ENCODE measurements around the gene ANGPT4.

Gene ANGPT4

DNA sequence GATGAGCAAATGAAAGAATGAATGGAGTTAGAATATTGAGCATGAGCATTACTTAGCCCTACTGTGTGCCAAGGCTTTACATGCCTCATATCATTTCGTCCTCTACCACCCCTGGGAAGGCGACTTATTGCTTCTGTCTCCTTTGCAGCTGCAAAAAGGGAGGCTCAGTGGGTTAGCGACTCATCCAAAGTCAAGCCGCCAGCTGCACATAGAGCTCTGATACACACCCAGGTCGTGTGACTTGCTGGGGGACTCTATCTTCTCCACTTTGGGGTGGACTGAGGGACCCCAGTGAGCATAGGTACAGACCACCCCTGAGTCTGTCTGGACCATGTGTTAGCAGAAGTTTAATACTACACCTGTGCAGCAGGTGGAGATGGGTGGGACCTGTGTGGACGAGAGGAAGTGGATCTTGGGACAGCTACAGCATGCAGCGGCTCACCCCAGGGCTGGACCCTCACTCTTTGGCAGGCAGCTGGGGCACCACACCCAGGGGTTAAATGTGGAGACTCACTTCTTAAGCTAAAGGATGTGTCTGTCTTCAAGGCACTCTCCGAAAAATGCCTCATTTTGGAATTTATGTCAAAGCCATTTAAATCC, 36.2 kb upstream of the ANGPT4 start:
- H3K27me3 Mint-ChIP-seq, result peaks cover 73% of the 10 kb centered on the region
- no peaks in the 10 kb centered on the region for H3K9me3 Mint-ChIP-seq
- no peak overlapping the region for H3K4me3 Mint-ChIP-seq
- DNase-seq (ENCODE audit: low spot score in 2 of 2), result no peak
- H3K4me1 Mint-ChIP-seq, result peaks cover 6% of the 10 kb centered on the region
- no peak for ATAC-seq (replicated peaks; ENCODE audit: extremely low read depth, poor library complexity, severe bottlenecking)
- H3K36me3 Mint-ChIP-seq (ENCODE audit: insufficient read depth), result no peaks in the 10 kb centered on the region
- no peak overlapping the region for H3K27ac Mint-ChIP-seq (ENCODE audit: low read depth)

DNA sequence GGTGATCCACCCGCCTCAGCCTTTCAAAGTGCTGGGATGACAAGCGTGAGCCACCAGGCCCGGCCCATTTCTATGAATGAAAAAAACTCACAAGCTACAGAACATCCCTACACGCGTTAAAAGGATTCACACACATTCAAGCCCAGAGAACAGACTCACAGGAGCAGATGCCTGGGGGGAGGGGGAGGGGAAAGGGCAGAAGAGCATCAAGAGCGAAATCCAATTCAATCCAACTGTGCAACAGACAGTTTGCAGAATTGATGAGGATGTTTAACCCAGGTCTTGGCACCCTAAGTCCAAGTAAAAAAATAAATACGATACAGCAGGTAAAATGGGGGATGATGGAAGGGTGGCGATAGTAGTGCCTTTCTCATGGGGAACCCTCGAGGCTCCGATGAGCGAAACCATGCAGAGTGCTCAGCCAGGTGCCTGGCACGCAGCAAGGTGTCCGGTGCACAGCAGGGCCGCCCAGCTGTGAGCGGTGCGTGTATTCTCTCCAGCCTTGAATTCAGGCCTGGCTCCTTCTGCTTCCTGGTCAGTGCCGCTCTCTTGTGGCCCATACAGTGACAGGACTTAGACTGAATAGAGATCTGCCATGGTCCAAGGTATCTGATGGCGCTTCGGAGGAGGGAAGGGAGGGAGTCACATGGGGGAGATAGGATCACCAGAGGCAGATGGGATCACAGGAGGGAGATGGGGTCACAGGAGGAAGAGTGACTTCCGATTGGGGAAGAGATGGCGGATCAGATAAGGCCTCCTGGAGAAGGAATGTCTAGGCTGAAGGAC, 35.4 kb upstream of the ANGPT4 start:
- Mint-ChIP-seq H3K36me3 (ENCODE audit: insufficient read depth) (no peaks in the 10 kb centered on the region), H3K4me3 (no peak overlapping the region), H3K27ac (ENCODE audit: low read depth) (no peak overlapping the region), H3K9me3 (no peaks in the 10 kb centered on the region), H3K4me1 (peaks cover 5% of the 10 kb centered on the region), H3K27me3 (peaks cover 75% of the 10 kb centered on the region)
- ATAC-seq (replicated peaks; ENCODE audit: extremely low read depth, poor library complexity, severe bottlenecking), result no peak
- no peak for DNase-seq (ENCODE audit: low spot score in 2 of 2)

- peaks cover 75% of the 10 kb centered on the region for H3K27me3 Mint-ChIP-seq
- no peak overlapping the region for H3K4me3 Mint-ChIP-seq
- H3K4me1 Mint-ChIP-seq, result no peaks in the 10 kb centered on the region
- ATAC-seq (replicated peaks; ENCODE audit: extremely low read depth, poor library complexity, severe bottlenecking) (no peak), DNase-seq (ENCODE audit: low spot score in 2 of 2) (no peak)
- H3K36me3 Mint-ChIP-seq (ENCODE audit: insufficient read depth), result no peaks in the 10 kb centered on the region
- no peak overlapping the region for H3K27ac Mint-ChIP-seq (ENCODE audit: low read depth)
- H3K9me3 Mint-ChIP-seq, result no peaks in the 10 kb centered on the region
Measured at GRCh38 chr20:949717-950116, 33.6 kb upstream of the ANGPT4 start.

- Mint-ChIP-seq H3K27me3 (peaks cover 65% of the 10 kb centered on the region), H3K36me3 (ENCODE audit: insufficient read depth) (no peaks in the 10 kb centered on the region), H3K4me1 (no peaks in the 10 kb centered on the region), H3K27ac (ENCODE audit: low read depth) (no peak overlapping the region), H3K4me3 (no peak overlapping the region), H3K9me3 (no peaks in the 10 kb centered on the region)
- no peak for ATAC-seq (replicated peaks; ENCODE audit: extremely low read depth, poor library complexity, severe bottlenecking)
- DNase-seq (ENCODE audit: low spot score in 2 of 2), result no peak
Measured at GRCh38 chr20:946826-947225, 30.7 kb upstream of the ANGPT4 start.

- no peak for DNase-seq (ENCODE audit: low spot score in 2 of 2)
- H3K4me1 Mint-ChIP-seq, result no peaks in the 10 kb centered on the region
- no peaks in the 10 kb centered on the region for H3K36me3 Mint-ChIP-seq (ENCODE audit: insufficient read depth)
- H3K27me3 Mint-ChIP-seq, result peaks cover 69% of the 10 kb centered on the region
- no peak overlapping the region for H3K27ac Mint-ChIP-seq (ENCODE audit: low read depth)
- H3K4me3 Mint-ChIP-seq, result no peak overlapping the region
- no peak for ATAC-seq (replicated peaks; ENCODE audit: extremely low read depth, poor library complexity, severe bottlenecking)
- no peaks in the 10 kb centered on the region for H3K9me3 Mint-ChIP-seq
Measured at GRCh38 chr20:945841-946240, 29.7 kb upstream of the ANGPT4 start.

DNA sequence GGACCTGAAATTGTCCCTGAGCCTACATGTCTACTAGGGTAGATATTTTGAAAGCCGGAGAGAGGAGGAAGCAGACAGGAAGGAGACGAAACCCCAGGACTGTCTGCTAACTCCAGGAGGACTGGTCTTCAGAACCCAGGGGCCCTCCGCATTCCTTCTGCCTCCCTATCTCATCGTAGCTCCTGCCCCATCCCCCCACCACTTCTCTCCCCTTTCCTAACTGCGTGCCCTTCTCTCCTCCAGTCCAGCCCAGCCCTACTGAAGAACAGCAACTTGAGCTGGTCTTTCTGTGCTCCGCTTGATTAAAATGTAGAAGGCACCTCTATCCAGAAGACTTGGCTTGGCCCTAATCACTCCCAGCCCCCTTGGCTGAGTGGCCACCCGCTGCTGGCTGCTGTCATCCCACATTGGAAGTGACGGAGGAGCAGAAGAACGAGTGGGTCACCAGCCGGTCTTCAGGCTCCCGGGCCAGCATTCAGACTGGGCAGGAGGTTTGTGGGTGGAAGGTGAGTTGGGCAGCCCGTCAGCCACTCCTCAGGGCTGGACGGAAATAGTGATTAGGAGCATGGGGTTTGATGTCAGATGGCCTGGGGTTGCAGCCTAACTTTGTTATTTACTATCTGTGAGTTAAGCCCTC, 28.8 kb upstream of the ANGPT4 start:
- ATAC-seq (replicated peaks; ENCODE audit: extremely low read depth, poor library complexity, severe bottlenecking), result no peak
- no peaks in the 10 kb centered on the region for H3K9me3 Mint-ChIP-seq
- H3K4me1 Mint-ChIP-seq, result no peaks in the 10 kb centered on the region
- no peaks in the 10 kb centered on the region for H3K36me3 Mint-ChIP-seq (ENCODE audit: insufficient read depth)
- H3K27ac Mint-ChIP-seq (ENCODE audit: low read depth), result no peak overlapping the region
- peaks cover 72% of the 10 kb centered on the region for H3K27me3 Mint-ChIP-seq
- no peak overlapping the region for H3K4me3 Mint-ChIP-seq
- no peak for DNase-seq (ENCODE audit: low spot score in 2 of 2)

- Mint-ChIP-seq H3K4me3 (no peak overlapping the region), H3K36me3 (ENCODE audit: insufficient read depth) (no peaks in the 10 kb centered on the region), H3K27me3 (peaks cover 64% of the 10 kb centered on the region), H3K9me3 (no peaks in the 10 kb centered on the region), H3K27ac (ENCODE audit: low read depth) (no peak overlapping the region), H3K4me1 (no peaks in the 10 kb centered on the region)
- ATAC-seq (replicated peaks; ENCODE audit: extremely low read depth, poor library complexity, severe bottlenecking), result no peak
- DNase-seq (ENCODE audit: low spot score in 2 of 2), result no peak
Measured at GRCh38 chr20:944148-944547, 28.0 kb upstream of the ANGPT4 start.

- Mint-ChIP-seq H3K27ac (ENCODE audit: low read depth) (no peak overlapping the region), H3K36me3 (ENCODE audit: insufficient read depth) (no peaks in the 10 kb centered on the region), H3K9me3 (no peaks in the 10 kb centered on the region), H3K4me3 (no peak overlapping the region), H3K4me1 (no peaks in the 10 kb centered on the region), H3K27me3 (peaks cover 49% of the 10 kb centered on the region)
- no peak for DNase-seq (ENCODE audit: low spot score in 2 of 2)
- no peak for ATAC-seq (replicated peaks; ENCODE audit: extremely low read depth, poor library complexity, severe bottlenecking)
Measured at GRCh38 chr20:942611-943010, 26.5 kb upstream of the ANGPT4 start.

- no peak overlapping the region for H3K4me3 Mint-ChIP-seq
- H3K4me1 Mint-ChIP-seq, result no peaks in the 10 kb centered on the region
- no peak for DNase-seq (ENCODE audit: low spot score in 2 of 2)
- H3K36me3 Mint-ChIP-seq (ENCODE audit: insufficient read depth), result no peaks in the 10 kb centered on the region
- no peak overlapping the region for H3K27ac Mint-ChIP-seq (ENCODE audit: low read depth)
- no peak for ATAC-seq (replicated peaks; ENCODE audit: extremely low read depth, poor library complexity, severe bottlenecking)
- peaks cover 33% of the 10 kb centered on the region for H3K27me3 Mint-ChIP-seq
- no peaks in the 10 kb centered on the region for H3K9me3 Mint-ChIP-seq
Measured at GRCh38 chr20:940926-941325, 24.8 kb upstream of the ANGPT4 start.

DNA sequence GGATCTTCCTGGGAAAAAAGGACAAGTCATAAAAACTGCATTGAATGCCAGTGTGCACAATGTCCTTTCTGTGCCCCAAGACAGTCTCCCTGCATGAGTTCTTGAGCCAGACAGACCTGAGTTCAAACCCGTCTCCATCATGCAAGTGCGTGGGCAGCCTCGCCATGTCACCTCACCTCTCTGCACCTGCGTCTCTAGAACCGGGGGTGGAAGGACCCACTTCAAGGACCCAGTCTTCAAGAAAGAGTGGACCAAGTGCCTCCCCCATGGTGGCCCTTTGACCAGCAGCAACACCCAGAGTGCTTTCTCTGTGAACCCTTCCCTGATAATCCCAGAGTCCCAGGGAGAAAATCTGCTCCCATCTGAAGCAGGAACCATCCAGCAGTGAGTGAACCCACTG, 23.5 kb upstream of the ANGPT4 start:
- H3K36me3 Mint-ChIP-seq (ENCODE audit: insufficient read depth), result no peaks in the 10 kb centered on the region
- ATAC-seq (replicated peaks; ENCODE audit: extremely low read depth, poor library complexity, severe bottlenecking) (no peak), DNase-seq (ENCODE audit: low spot score in 2 of 2) (no peak)
- no peaks in the 10 kb centered on the region for H3K4me1 Mint-ChIP-seq
- H3K4me3 Mint-ChIP-seq, result no peak overlapping the region
- no peaks in the 10 kb centered on the region for H3K9me3 Mint-ChIP-seq
- peaks cover 20% of the 10 kb centered on the region for H3K27me3 Mint-ChIP-seq
- no peak overlapping the region for H3K27ac Mint-ChIP-seq (ENCODE audit: low read depth)

DNA sequence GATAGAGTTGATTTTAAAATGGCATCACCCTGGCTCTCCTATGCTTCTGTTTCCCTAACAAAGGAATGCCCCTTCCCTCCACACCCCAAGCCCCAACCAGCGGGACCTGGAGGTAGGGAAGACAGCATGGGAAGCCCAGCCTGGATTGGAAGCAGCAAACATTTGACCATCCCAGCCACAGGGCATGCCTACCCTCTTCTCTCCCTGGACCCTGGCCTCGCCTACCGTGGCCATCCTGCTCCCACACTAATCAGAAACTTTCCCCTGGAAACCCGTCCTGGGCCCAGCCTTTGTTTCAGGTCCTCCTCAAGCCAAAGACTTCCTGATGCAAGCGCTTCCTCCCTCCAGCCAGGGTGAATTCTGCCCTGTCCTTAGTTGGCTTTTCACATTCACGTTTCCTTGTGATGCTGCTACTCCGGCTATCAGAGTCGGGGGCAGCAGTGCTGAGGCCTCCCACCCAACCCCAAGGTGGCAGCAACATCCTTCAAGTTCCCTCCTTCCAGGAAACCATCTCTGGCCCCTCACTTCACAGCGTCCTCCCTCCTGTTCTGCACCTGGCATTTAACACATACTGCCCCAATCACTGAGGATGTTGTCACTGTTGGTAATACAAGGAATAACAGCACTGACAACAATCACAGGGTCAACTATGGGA, 18.2 kb upstream of the ANGPT4 start:
- no peak for DNase-seq (ENCODE audit: low spot score in 2 of 2)
- H3K27ac Mint-ChIP-seq (ENCODE audit: low read depth), result no peak overlapping the region
- peaks cover 12% of the 10 kb centered on the region for H3K9me3 Mint-ChIP-seq
- no peak for ATAC-seq (replicated peaks; ENCODE audit: extremely low read depth, poor library complexity, severe bottlenecking)
- H3K36me3 Mint-ChIP-seq (ENCODE audit: insufficient read depth), result no peaks in the 10 kb centered on the region
- H3K27me3 Mint-ChIP-seq, result no peaks in the 10 kb centered on the region
- H3K4me3 Mint-ChIP-seq, result no peak overlapping the region
- no peaks in the 10 kb centered on the region for H3K4me1 Mint-ChIP-seq

DNA sequence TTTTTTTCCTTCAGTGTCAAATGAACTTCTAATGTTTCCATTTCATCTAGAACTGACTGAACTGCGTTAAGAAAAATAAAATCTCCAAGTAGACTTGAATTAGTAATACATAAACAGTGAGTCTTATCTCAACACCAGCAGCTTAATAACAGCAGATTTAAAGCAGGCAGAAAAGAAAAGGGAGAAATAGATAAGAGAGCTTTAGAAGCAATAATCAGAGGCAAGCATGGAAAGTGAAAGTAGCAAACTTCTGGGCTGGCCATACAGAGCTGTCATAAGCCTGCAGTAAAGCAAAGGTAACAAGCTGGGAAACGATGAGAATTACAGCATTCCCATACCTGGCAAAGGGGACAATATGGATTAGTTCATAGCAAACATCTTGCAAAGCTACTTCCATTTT, 16.9 kb upstream of the ANGPT4 start:
- Mint-ChIP-seq H3K27me3 (peaks cover 4% of the 10 kb centered on the region), H3K36me3 (ENCODE audit: insufficient read depth) (no peaks in the 10 kb centered on the region), H3K27ac (ENCODE audit: low read depth) (no peak overlapping the region), H3K4me3 (no peak overlapping the region), H3K4me1 (no peaks in the 10 kb centered on the region), H3K9me3 (peaks cover 12% of the 10 kb centered on the region)
- ATAC-seq (replicated peaks; ENCODE audit: extremely low read depth, poor library complexity, severe bottlenecking) (no peak), DNase-seq (ENCODE audit: low spot score in 2 of 2) (no peak)

- Mint-ChIP-seq H3K9me3 (peaks cover 12% of the 10 kb centered on the region), H3K36me3 (ENCODE audit: insufficient read depth) (no peaks in the 10 kb centered on the region), H3K27ac (ENCODE audit: low read depth) (no peak overlapping the region), H3K4me3 (no peak overlapping the region), H3K27me3 (peaks cover 20% of the 10 kb centered on the region), H3K4me1 (no peaks in the 10 kb centered on the region)
- DNase-seq (ENCODE audit: low spot score in 2 of 2) (no peak), ATAC-seq (replicated peaks; ENCODE audit: extremely low read depth, poor library complexity, severe bottlenecking) (no peak)
Measured at GRCh38 chr20:931401-931800, 15.3 kb upstream of the ANGPT4 start.

Measured in central memory CD8-positive, alpha-beta T cell (primary cell).